CD8-positive, alpha-beta memory T cell (primary cell): Measurements from ENCODE around the gene TPH2. TPM values are rescaled to one million over a fixed set of nuclear protein-coding genes. Genes with fewer than 3 reads are reported as not detected.

Experiments used
- CTCF ChIA-PET: fragments of 350-600 bp; sonication (Branson Sonifier 250); formaldehyde crosslinking; loops from one replicate; lab custom pipeline; 2021; ENCODE audit warnings: antibody characterized with exemption; lab: Charles Lee
- POLR2A ChIA-PET: fragments of 350-600 bp; sonication (Branson Sonifier 250); formaldehyde crosslinking; loops from one replicate; lab custom pipeline; 2021; ENCODE audit warnings: antibody characterized with exemption; lab: Charles Lee
- DNase-seq, 5 donors: peaks; one replicate each; pipeline versions ENCODE4 v3.0.0 to v3.0.0-alpha.2; 2020 to 2022; ENCODE audit warnings: mixed read lengths in 1 of 5
- H3K27ac ChIP-seq: one replicate; pipeline ENCODE4 v1.7.0; 2013; ENCODE audit warnings: low read depth, mild to moderate bottlenecking, low read length, moderate library complexity
- H3K27me3 ChIP-seq: 2 replicates; pipeline ENCODE4 v1.7.0; 2013; ENCODE audit warnings: low read length, mild to moderate bottlenecking; ENCODE audit not compliant: insufficient read depth, poor library complexity, severe bottlenecking
- H3K36me3 ChIP-seq: 2 replicates; pipeline ENCODE4 v1.7.0; 2013; ENCODE audit warnings: mild to moderate bottlenecking, low read length, moderate library complexity; ENCODE audit not compliant: insufficient read depth
- H3K4me1 ChIP-seq: 2 replicates; pipeline ENCODE4 v1.7.0; 2013; ENCODE audit warnings: mild to moderate bottlenecking, low read length, moderate library complexity; ENCODE audit not compliant: insufficient read depth
- H3K4me3 ChIP-seq: 2 replicates; pipeline ENCODE4 v1.7.0; 2013; ENCODE audit warnings: mild to moderate bottlenecking, low read length
- H3K9me3 ChIP-seq: 2 replicates; pipeline ENCODE4 v1.7.0; 2013; ENCODE audit warnings: mild to moderate bottlenecking, low read length
- H3K27ac Mint-ChIP-seq, 8 donors: one replicate each; pipeline ENCODE4 v1.8.0; 2020 to 2021; ENCODE audit warnings: mixed read lengths in 8 of 8, mild to moderate bottlenecking in 6 of 8, inconsistent platforms in 3 of 8, moderate library complexity in 3 of 8
- H3K27me3 Mint-ChIP-seq, 2 donors: one replicate each; pipeline ENCODE4 v1.8.0; 2020 to 2021; ENCODE audit warnings: mixed read lengths in 2 of 2, mild to moderate bottlenecking in 1 of 2, moderate library complexity in 1 of 2
- H3K36me3 Mint-ChIP-seq, 3 donors: one replicate each; pipeline ENCODE4 v1.8.0; 2020 to 2021; ENCODE audit warnings: mixed read lengths in 3 of 3, inconsistent platforms in 1 of 3, mild to moderate bottlenecking in 1 of 3
- H3K4me1 Mint-ChIP-seq, 3 donors: one replicate each; pipeline ENCODE4 v1.8.0; 2020 to 2021; ENCODE audit warnings: mixed read lengths in 3 of 3, inconsistent platforms in 1 of 3, mild to moderate bottlenecking in 1 of 3
- H3K4me3 Mint-ChIP-seq, 7 donors: one replicate each; pipeline ENCODE4 v1.8.0; 2020 to 2021; ENCODE audit warnings: mixed read lengths in 7 of 7, mild to moderate bottlenecking in 6 of 7, moderate library complexity in 4 of 7, inconsistent platforms in 2 of 7
- H3K9me3 Mint-ChIP-seq, 5 donors: one replicate each; pipeline ENCODE4 v1.8.0; 2020 to 2022; ENCODE audit warnings: mixed read lengths in 5 of 5, mild to moderate bottlenecking in 3 of 5, moderate library complexity in 2 of 5, inconsistent platforms in 1 of 5
- polyA plus RNA-seq: library from polyadenylated mRNA; unstranded; fragments of 300-500 nt; fragmentation: Illumina TruSeq; gene quantifications from one replicate; pipeline ENCODE4 v1.2.3, GENCODE V29; 2021
- total RNA-seq, 2 experiments: library from RNA; stranded (reverse); gene quantifications; one replicate each; pipeline ENCODE4 v1.2.3, GENCODE V29; 2021

Gene TPH2
- total and polyA plus RNA-seq, 3 experiments from 2014 or later, result not detected

- ChIA-PET CTCF (no interaction called here), POLR2A (no interaction called here)
- no peak for DNase-seq
- Mint-ChIP-seq H3K4me1 (no peaks in the 10 kb centered on the region), H3K4me3 (no peak overlapping the region), H3K9me3 (peaks cover 0 to 5% (median 4%) of the 10 kb centered on the region in 5 donors), H3K27me3 (no peaks in the 10 kb centered on the region), H3K36me3 (no peaks in the 10 kb centered on the region), H3K27ac (no peak overlapping the region)
- H3K27me3 ChIP-seq, result no peaks in the 10 kb centered on the region
- no peaks in the 10 kb centered on the region for H3K36me3 ChIP-seq
- H3K4me1 ChIP-seq, result no peaks in the 10 kb centered on the region
- H3K9me3 ChIP-seq, result no peaks in the 10 kb centered on the region
- no peak overlapping the region for H3K4me3 ChIP-seq
- H3K27ac ChIP-seq, result no peak overlapping the region
Measured at GRCh38 chr12:72074065-72074464, 135.4 kb downstream of the TPH2 start.

GRCh38 chr12:72074956-72075355 is 136.3 kb downstream of the TPH2 start:
- H3K4me3 Mint-ChIP-seq, result no peak overlapping the region
- Histone ChIP-seq H3K27me3 (no peaks in the 10 kb centered on the region), H3K36me3 (no peaks in the 10 kb centered on the region), H3K4me3 (no peak overlapping the region), H3K4me1 (no peaks in the 10 kb centered on the region), H3K9me3 (no peaks in the 10 kb centered on the region), H3K27ac (no peak overlapping the region)
- no peak overlapping the region for H3K27ac Mint-ChIP-seq
- CTCF ChIA-PET, result no interaction called here
- POLR2A ChIA-PET, result no interaction called here
- H3K9me3 Mint-ChIP-seq, result peaks cover 0 to 8% (median 6%) of the 10 kb centered on the region in 5 donors
- no peaks in the 10 kb centered on the region for H3K36me3 Mint-ChIP-seq
- no peak for DNase-seq
- H3K27me3 Mint-ChIP-seq, result no peaks in the 10 kb centered on the region
- H3K4me1 Mint-ChIP-seq, result no peaks in the 10 kb centered on the region

GRCh38 chr12:72075401-72075800 is 136.8 kb downstream of the TPH2 start:
- peaks cover 0 to 8% (median 6%) of the 10 kb centered on the region in 5 donors for H3K9me3 Mint-ChIP-seq
- ChIA-PET POLR2A (no interaction called here), CTCF (no interaction called here)
- H3K4me1 Mint-ChIP-seq, result no peaks in the 10 kb centered on the region
- H3K27me3 Mint-ChIP-seq, result no peaks in the 10 kb centered on the region
- no peaks in the 10 kb centered on the region for H3K9me3 ChIP-seq
- DNase-seq, result no peak
- H3K4me3 ChIP-seq, result no peak overlapping the region
- no peak overlapping the region for H3K27ac Mint-ChIP-seq
- H3K27me3 ChIP-seq, result no peaks in the 10 kb centered on the region
- H3K4me3 Mint-ChIP-seq, result no peak overlapping the region
- H3K36me3 ChIP-seq, result no peaks in the 10 kb centered on the region
- no peaks in the 10 kb centered on the region for H3K4me1 ChIP-seq
- H3K27ac ChIP-seq, result no peak overlapping the region
- H3K36me3 Mint-ChIP-seq, result no peaks in the 10 kb centered on the region

- H3K36me3 Mint-ChIP-seq, result no peaks in the 10 kb centered on the region
- H3K9me3 ChIP-seq, result no peaks in the 10 kb centered on the region
- no peak overlapping the region for H3K4me3 ChIP-seq
- ChIA-PET POLR2A (no interaction called here), CTCF (no interaction called here)
- no peak overlapping the region for H3K4me3 Mint-ChIP-seq
- peaks cover 0 to 8% (median 6%) of the 10 kb centered on the region in 5 donors for H3K9me3 Mint-ChIP-seq
- no peaks in the 10 kb centered on the region for H3K4me1 Mint-ChIP-seq
- H3K27me3 Mint-ChIP-seq, result no peaks in the 10 kb centered on the region
- no peak for DNase-seq
- no peak overlapping the region for H3K27ac Mint-ChIP-seq
- H3K4me1 ChIP-seq, result no peaks in the 10 kb centered on the region
- H3K27ac ChIP-seq, result no peak overlapping the region
- no peaks in the 10 kb centered on the region for H3K27me3 ChIP-seq
- H3K36me3 ChIP-seq, result no peaks in the 10 kb centered on the region
Measured at GRCh38 chr12:72075891-72076557, 137.4 kb downstream of the TPH2 start.

GRCh38 chr12:72076558-72076915 is 137.9 kb downstream of the TPH2 start:
- no peak overlapping the region for H3K27ac Mint-ChIP-seq

GRCh38 chr12:72077111-72077820 is 138.6 kb downstream of the TPH2 start:
- H3K36me3 ChIP-seq, result no peaks in the 10 kb centered on the region
- Mint-ChIP-seq H3K4me3 (no peak overlapping the region), H3K4me1 (no peaks in the 10 kb centered on the region), H3K27ac (no peak overlapping the region), H3K9me3 (peaks cover 0 to 4% (median 2%) of the 10 kb centered on the region in 5 donors), H3K27me3 (no peaks in the 10 kb centered on the region), H3K36me3 (no peaks in the 10 kb centered on the region)
- H3K4me3 ChIP-seq, result no peak overlapping the region
- H3K4me1 ChIP-seq, result no peaks in the 10 kb centered on the region
- no peaks in the 10 kb centered on the region for H3K9me3 ChIP-seq
- POLR2A ChIA-PET, result no interaction called here
- no peaks in the 10 kb centered on the region for H3K27me3 ChIP-seq
- CTCF ChIA-PET, result no interaction called here
- H3K27ac ChIP-seq, result no peak overlapping the region
- DNase-seq, result no peak

More at GRCh38 chr12:72076558-72076915, 137.9 kb downstream of the TPH2 start:
- H3K36me3 ChIP-seq, result no peaks in the 10 kb centered on the region
- Mint-ChIP-seq H3K4me1 (no peaks in the 10 kb centered on the region), H3K36me3 (no peaks in the 10 kb centered on the region), H3K9me3 (peaks cover 0 to 5% (median 4%) of the 10 kb centered on the region in 5 donors), H3K4me3 (no peak overlapping the region), H3K27me3 (no peaks in the 10 kb centered on the region)
- H3K4me3 ChIP-seq, result no peak overlapping the region
- H3K4me1 ChIP-seq, result no peaks in the 10 kb centered on the region
- POLR2A ChIA-PET, result no interaction called here
- CTCF ChIA-PET, result no interaction called here
- no peaks in the 10 kb centered on the region for H3K9me3 ChIP-seq
- DNase-seq, result no peak
- no peaks in the 10 kb centered on the region for H3K27me3 ChIP-seq
- no peak overlapping the region for H3K27ac ChIP-seq

- Mint-ChIP-seq H3K27ac (no peak overlapping the region), H3K4me3 (no peak overlapping the region), H3K9me3 (peaks cover 0 to 4% (median 2%) of the 10 kb centered on the region in 5 donors), H3K27me3 (no peaks in the 10 kb centered on the region), H3K36me3 (no peaks in the 10 kb centered on the region), H3K4me1 (no peaks in the 10 kb centered on the region)
- Histone ChIP-seq H3K27ac (no peak overlapping the region), H3K9me3 (no peaks in the 10 kb centered on the region), H3K27me3 (no peaks in the 10 kb centered on the region), H3K36me3 (no peaks in the 10 kb centered on the region), H3K4me3 (no peak overlapping the region), H3K4me1 (no peaks in the 10 kb centered on the region)
- no peak for DNase-seq
- ChIA-PET POLR2A (no interaction called here), CTCF (no interaction called here)
Measured at GRCh38 chr12:72081777-72082176, 143.1 kb downstream of the TPH2 start.
